OCI-LY1 (cell line): ENCODE measurements around the gene PACRG.

Experiments used
- H2AFZ ChIP-seq: fragments of 200-600 bp; sonication (generic), shearing (Covaris generic); 2 replicates; pipeline ENCODE4 v1.6.0; 2014; ENCODE audit warnings: antibody characterized with exemption, mild to moderate bottlenecking, low read length
- H3F3A ChIP-seq: fragments of 200-600 bp; sonication (generic), shearing (Covaris generic); 2 replicates; pipeline ENCODE4 v1.6.0; 2014; ENCODE audit warnings: mild to moderate bottlenecking, antibody characterized with exemption, low read length, moderate library complexity; ENCODE audit not compliant: insufficient read depth
- H3K27ac ChIP-seq: fragments of 200-600 bp; sonication (generic); 2 replicates; pipeline ENCODE4 v1.5.1; 2014; ENCODE audit warnings: low read length, mixed run types, mild to moderate bottlenecking, low read depth; ENCODE audit not compliant: poor library complexity, severe bottlenecking
- H3K27me3 ChIP-seq: fragments of 200-600 bp; sonication (generic); 2 replicates; pipeline ENCODE4 v1.6.0; 2014; ENCODE audit warnings: antibody characterized with exemption, mild to moderate bottlenecking, low read length, moderate library complexity; ENCODE audit not compliant: insufficient read depth
- H3K36me3 ChIP-seq: fragments of 200-600 bp; sonication (generic); 2 replicates; pipeline ENCODE4 v1.6.1; 2014; ENCODE audit warnings: mild to moderate bottlenecking, antibody characterized with exemption, low read length, moderate library complexity, mixed read lengths; ENCODE audit not compliant: insufficient read depth
- H3K4me1 ChIP-seq: fragments of 200-600 bp; sonication (generic); 2 replicates; pipeline ENCODE4 v1.5.1; 2014; ENCODE audit warnings: mild to moderate bottlenecking, low read length, moderate library complexity; ENCODE audit not compliant: insufficient read depth, severe bottlenecking
- H3K4me2 ChIP-seq: fragments of 200-600 bp; sonication (generic), shearing (Covaris generic); 2 replicates; pipeline ENCODE4 v1.6.1; 2014; ENCODE audit warnings: low read length
- H3K4me3 ChIP-seq: fragments of 200-600 bp; sonication (generic); 2 replicates; pipeline ENCODE4 v1.5.1; 2014; ENCODE audit warnings: low read length, low read depth, mild to moderate bottlenecking, mixed read lengths; ENCODE audit not compliant: poor library complexity, severe bottlenecking
- H3K79me2 ChIP-seq: fragments of 200-600 bp; shearing (Covaris generic); 2 replicates; pipeline ENCODE4 v1.6.1; 2016; ENCODE audit warnings: mixed run types, low read length, mixed read lengths; ENCODE audit not compliant: insufficient read depth
- H3K9ac ChIP-seq: fragments of 200-600 bp; sonication (generic), shearing (Covaris generic); 2 replicates; pipeline ENCODE4 v1.6.1; 2014; ENCODE audit warnings: mild to moderate bottlenecking, low read length, mixed read lengths
- H3K9me2 ChIP-seq: fragments of 200-600 bp; sonication (generic), shearing (Covaris generic); 2 replicates; pipeline ENCODE4 v1.6.1; 2014; ENCODE audit warnings: low read depth, mild to moderate bottlenecking, low read length, mixed read lengths
- H3K9me3 ChIP-seq: fragments of 200-600 bp; shearing (Covaris generic); 2 replicates; pipeline ENCODE4 v1.6.1; 2014; ENCODE audit warnings: low read length, mixed read lengths
- H4K20me1 ChIP-seq: fragments of 200-600 bp; sonication (generic), shearing (Covaris generic); 2 replicates; pipeline ENCODE4 v1.6.0; 2016; ENCODE audit warnings: mild to moderate bottlenecking, low read length; ENCODE audit not compliant: insufficient read depth
- CTCF ChIP-seq: fragments of 200-600 bp; sonication (generic), shearing (Covaris generic); IDR thresholded peaks from 2 replicates; pipeline ENCODE4 v1.5.1; 2017; ENCODE audit warnings: mild to moderate bottlenecking, antibody characterized with exemption, low read length, moderate library complexity, mixed read lengths
- EZH2 ChIP-seq: fragments of 200-600 bp; sonication (generic), shearing (Covaris generic); IDR thresholded peaks from 2 replicates; pipeline ENCODE4 v1.8.0; 2017; ENCODE audit warnings: borderline replicate concordance, mixed run types, mild to moderate bottlenecking, antibody characterized with exemption, low read length, moderate library complexity, mixed read lengths

Gene PACRG

GRCh38 chr6:162941128-162941527 is 213.4 kb downstream of the PACRG start:
- no peaks in the 10 kb centered on the region for H3K4me1 ChIP-seq
- H3K9ac ChIP-seq = no peak overlapping the region
- no peak overlapping the region for H3K27ac ChIP-seq
- no peak overlapping the region for H2AFZ ChIP-seq
- TF ChIP-seq CTCF (no peak), EZH2 (no peak)
- no peak overlapping the region for H3K4me3 ChIP-seq
- no peaks in the 10 kb centered on the region for H4K20me1 ChIP-seq
- no peaks in the 10 kb centered on the region for H3F3A ChIP-seq
- no peaks in the 10 kb centered on the region for H3K9me3 ChIP-seq
- H3K9me2 ChIP-seq = no peaks in the 10 kb centered on the region
- no peaks in the 10 kb centered on the region for H3K36me3 ChIP-seq
- no peaks in the 10 kb centered on the region for H3K79me2 ChIP-seq
- H3K4me2 ChIP-seq = no peak overlapping the region
- H3K27me3 ChIP-seq = no peaks in the 10 kb centered on the region

- H3K4me1 ChIP-seq = no peaks in the 10 kb centered on the region
- no peaks in the 10 kb centered on the region for H3K36me3 ChIP-seq
- TF ChIP-seq EZH2 = no peak
- TF ChIP-seq CTCF = no peak
- H4K20me1 ChIP-seq = no peaks in the 10 kb centered on the region
- H3K9ac ChIP-seq = no peak overlapping the region
- H3K9me2 ChIP-seq = no peaks in the 10 kb centered on the region
- no peaks in the 10 kb centered on the region for H3F3A ChIP-seq
- H3K4me2 ChIP-seq = no peak overlapping the region
- no peaks in the 10 kb centered on the region for H3K79me2 ChIP-seq
- H2AFZ ChIP-seq = no peak overlapping the region
- H3K9me3 ChIP-seq = no peaks in the 10 kb centered on the region
- no peaks in the 10 kb centered on the region for H3K27me3 ChIP-seq
- no peak overlapping the region for H3K27ac ChIP-seq
- H3K4me3 ChIP-seq = no peak overlapping the region
Measured at GRCh38 chr6:162942866-162943265, 215.1 kb downstream of the PACRG start.

GRCh38 chr6:162943369-162943768 is 215.6 kb downstream of the PACRG start:
- Histone ChIP-seq H3K9me3 (no peaks in the 10 kb centered on the region), H3K4me1 (no peaks in the 10 kb centered on the region), H4K20me1 (no peaks in the 10 kb centered on the region), H3K9ac (no peak overlapping the region), H3K36me3 (no peaks in the 10 kb centered on the region), H2AFZ (no peak overlapping the region), H3K27ac (no peak overlapping the region), H3K79me2 (no peaks in the 10 kb centered on the region), H3K9me2 (no peaks in the 10 kb centered on the region), H3K27me3 (no peaks in the 10 kb centered on the region), H3K4me3 (no peak overlapping the region), H3K4me2 (no peak overlapping the region), H3F3A (no peaks in the 10 kb centered on the region)
- TF ChIP-seq CTCF (no peak), EZH2 (no peak)
